ENCODE data around the gene GPR107.

The GPR107 gene

DNA sequence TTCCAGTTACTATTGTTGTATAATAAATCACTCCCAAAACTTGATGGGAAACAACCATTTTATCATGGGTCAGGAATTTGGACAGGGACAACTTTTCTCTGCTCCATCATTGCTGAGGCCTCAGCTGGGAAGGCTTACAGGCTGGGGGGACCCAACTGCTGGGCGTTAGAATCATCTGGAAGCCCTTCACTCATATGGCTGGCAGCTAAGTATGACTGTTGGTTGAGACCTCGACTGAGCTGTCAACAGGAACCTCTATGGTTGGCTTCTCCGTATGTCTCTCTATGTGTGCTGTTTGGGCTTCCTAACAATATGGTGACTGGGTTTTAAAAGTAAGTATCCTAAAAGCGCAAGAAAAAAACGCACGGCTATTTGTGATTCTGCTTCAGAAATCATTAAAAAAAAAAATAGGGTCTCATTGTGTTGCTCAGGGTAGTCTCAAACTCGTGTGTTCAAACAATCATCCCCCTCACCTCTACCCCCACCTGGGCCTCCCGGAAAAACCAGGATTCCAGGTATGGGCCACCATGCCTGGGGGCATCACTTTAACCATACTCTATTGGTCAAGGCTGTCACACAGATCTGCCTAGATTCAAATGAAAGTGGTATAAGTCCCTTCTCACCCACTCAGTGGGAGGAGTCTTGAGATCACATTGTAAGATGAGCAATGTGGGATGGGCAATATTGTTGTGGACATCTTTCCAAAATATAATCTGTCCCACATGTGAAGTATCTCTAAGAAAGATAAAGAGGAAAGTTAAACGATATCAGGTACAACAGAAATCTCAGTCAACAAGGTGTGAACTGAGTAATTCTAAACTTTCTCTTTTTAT, 26.0 kb upstream of the GPR107 start:
- no peak for TF ChIP-seq PATZ1 (CRISPR knock-in tag; IDR thresholded peaks at IDR 0.05; ENCODE audit: borderline replicate concordance)
- TF ChIP-seq ZNF565 (CRISPR knock-in tag; conservative IDR thresholded peaks at IDR 0.05; ENCODE audit: low read depth) = no peak
- no peak for TF ChIP-seq ZC3H10 (CRISPR knock-in tag; IDR thresholded peaks at IDR 0.05)
- no peak for TF ChIP-seq ESRRG (CRISPR knock-in tag; IDR thresholded peaks at IDR 0.05)
- TF ChIP-seq CSDC2 (CRISPR knock-in tag; IDR thresholded peaks at IDR 0.05) = no peak
- TF ChIP-seq ZNF8 (CRISPR knock-in tag; IDR thresholded peaks at IDR 0.05) = no peak
- ATAC-seq = no peak

DNA sequence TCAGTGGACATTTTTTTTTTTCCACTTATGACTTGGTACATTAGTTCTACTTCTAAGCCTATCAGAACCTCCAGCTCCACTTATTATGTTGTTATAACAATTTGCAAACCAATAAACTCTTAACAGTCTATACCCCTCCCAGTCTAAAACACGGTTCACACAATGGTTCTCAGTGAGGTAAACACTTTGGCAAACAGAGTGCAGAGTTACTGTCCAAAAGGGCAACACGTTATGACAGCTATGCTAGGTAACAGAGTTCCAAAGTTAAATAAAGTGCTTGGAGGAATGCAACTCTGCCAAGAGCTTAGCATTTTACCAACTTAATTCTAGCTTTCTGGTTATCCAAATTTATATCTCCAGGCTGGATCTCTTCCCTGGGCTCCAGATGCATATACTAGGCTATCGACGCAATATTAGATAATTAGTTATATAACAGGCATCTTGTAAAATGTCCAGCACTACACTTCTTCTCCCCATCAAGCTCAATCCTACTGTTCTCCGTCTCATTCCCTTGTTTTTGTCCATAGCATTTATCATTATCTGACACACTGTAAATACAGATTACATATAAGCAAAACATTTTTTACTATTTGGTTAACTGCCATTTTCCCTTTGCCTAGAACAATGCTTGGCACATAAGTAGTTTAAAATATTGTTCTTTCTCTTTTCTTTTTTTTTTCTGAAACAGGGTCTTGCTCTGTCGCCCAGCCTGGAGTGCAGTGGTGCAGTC, 25.0 kb upstream of the GPR107 start:
- no peak for ATAC-seq
- TF ChIP-seq ZNF70 (CRISPR knock-in tag; IDR thresholded peaks at IDR 0.05) (no peak), RARB (CRISPR knock-in tag; IDR thresholded peaks at IDR 0.05) (no peak), ZFP3 (CRISPR knock-in tag; IDR thresholded peaks at IDR 0.05) (no peak), POU6F1 (CRISPR knock-in tag; IDR thresholded peaks at IDR 0.05; ENCODE audit: borderline replicate concordance, low read depth) (no peak), ESRRG (CRISPR knock-in tag; IDR thresholded peaks at IDR 0.05) (no peak)
- TF ChIP-seq, protein P1, sequence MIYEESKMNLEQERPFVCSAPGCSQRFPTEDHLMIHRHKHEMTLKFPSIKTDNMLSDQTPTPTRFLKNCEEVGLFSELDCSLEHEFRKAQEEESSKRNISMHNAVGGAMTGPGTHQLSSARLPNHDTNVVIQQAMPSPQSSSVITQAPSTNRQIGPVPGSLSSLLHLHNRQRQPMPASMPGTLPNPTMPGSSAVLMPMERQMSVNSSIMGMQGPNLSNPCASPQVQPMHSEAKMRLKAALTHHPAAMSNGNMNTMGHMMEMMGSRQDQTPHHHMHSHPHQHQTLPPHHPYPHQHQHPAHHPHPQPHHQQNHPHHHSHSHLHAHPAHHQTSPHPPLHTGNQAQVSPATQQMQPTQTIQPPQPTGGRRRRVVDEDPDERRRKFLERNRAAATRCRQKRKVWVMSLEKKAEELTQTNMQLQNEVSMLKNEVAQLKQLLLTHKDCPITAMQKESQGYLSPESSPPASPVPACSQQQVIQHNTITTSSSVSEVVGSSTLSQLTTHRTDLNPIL (CRISPR knock-in tag; IDR thresholded peaks at IDR 0.05; ENCODE audit: low read depth) = no peak

- TF ChIP-seq CSRNP3 (CRISPR knock-in tag; IDR thresholded peaks at IDR 0.05) (no peak), GLIS3 (CRISPR knock-in tag; IDR thresholded peaks at IDR 0.05) (no peak), TCF4 (CRISPR knock-in tag; IDR thresholded peaks at IDR 0.05; ENCODE audit: borderline replicate concordance) (no peak), SNAI2 (CRISPR knock-in tag; IDR thresholded peaks at IDR 0.05) (no peak), PPARA (CRISPR knock-in tag; IDR thresholded peaks at IDR 0.05; ENCODE audit: borderline replicate concordance) (no peak), POU6F1 (CRISPR knock-in tag; IDR thresholded peaks at IDR 0.05; ENCODE audit: borderline replicate concordance, low read depth) (no peak), ZC3H10 (CRISPR knock-in tag; IDR thresholded peaks at IDR 0.05) (no peak), ARNTL (CRISPR knock-in tag; IDR thresholded peaks at IDR 0.05; ENCODE audit: borderline replicate concordance, low read depth) (no peak), TOX (CRISPR knock-in tag; IDR thresholded peaks at IDR 0.05; ENCODE audit: borderline replicate concordance) (no peak), RARB (CRISPR knock-in tag; IDR thresholded peaks at IDR 0.05) (no peak), ZFP3 (CRISPR knock-in tag; IDR thresholded peaks at IDR 0.05) (no peak), ZNF70 (CRISPR knock-in tag; IDR thresholded peaks at IDR 0.05) (no peak), CSDC2 (CRISPR knock-in tag; IDR thresholded peaks at IDR 0.05) (no peak), ESRRG (CRISPR knock-in tag; IDR thresholded peaks at IDR 0.05) (no peak), ZFP30 (CRISPR knock-in tag; IDR thresholded peaks at IDR 0.05) (no peak), ZNF8 (CRISPR knock-in tag; IDR thresholded peaks at IDR 0.05) (no peak), TSHZ2 (CRISPR knock-in tag; IDR thresholded peaks at IDR 0.05) (no peak), ZNF565 (CRISPR knock-in tag; conservative IDR thresholded peaks at IDR 0.05; ENCODE audit: low read depth) (no peak)
- TF ChIP-seq, protein P1 (CRISPR knock-in tag; IDR thresholded peaks at IDR 0.05; ENCODE audit: low read depth) = no peak
- no peak for ATAC-seq
Measured at GRCh38 chr9:130029223-130029973, 24.3 kb upstream of the GPR107 start.
